Upper lobe of left lung (tissue), 6 donors: ENCODE results near the gene CGB3. TPM values are rescaled to one million over a fixed set of nuclear protein-coding genes. Genes with fewer than 3 reads are reported as not detected.
"Not testable (repeated sequence)": the region's sequence is repeated elsewhere in the genome, so short reads cannot be mapped to it uniquely, and the experiment has no call there.

ENCODE experiments used
- ATAC-seq, 2 donors: fragments of 200-7000 bp; cut with Tn5 transposase; one replicate each; pipeline ENCODE4 v1.9.1; 2022; ENCODE audit warnings: mild to moderate bottlenecking in 2 of 2, moderate library complexity in 2 of 2; ENCODE audit not compliant: low FRiP score in 2 of 2
- DNase-seq, 2 donors: peaks; one replicate each; pipeline ENCODE4 v3.0.0-alpha.2; 2019 to 2020
- H3K27ac ChIP-seq, 4 donors: fragments of 200-600 bp; sonication (generic); one replicate each; pipeline ENCODE4 v1.5.1; 2016 to 2019
- H3K27me3 ChIP-seq, 4 donors: fragments of 200-600 bp; sonication (generic); one replicate each; pipeline ENCODE4 v1.5.1; 2017 to 2019
- H3K36me3 ChIP-seq, 4 donors: fragments of 200-600 bp; sonication (generic); one replicate each; pipeline ENCODE4 v1.5.1; 2016 to 2019
- H3K4me1 ChIP-seq, 4 donors: fragments of 200-600 bp; sonication (generic); one replicate each; pipeline ENCODE4 v1.5.1; 2018 to 2019
- H3K4me3 ChIP-seq, 4 donors: fragments of 200-600 bp; sonication (generic); one replicate each; pipeline ENCODE4 v1.5.1; 2017 to 2019; ENCODE audit warnings: mild to moderate bottlenecking in 2 of 4, moderate library complexity in 1 of 4
- H3K9me3 ChIP-seq, 4 donors: fragments of 200-600 bp; sonication (generic); one replicate each; pipeline ENCODE4 v1.5.1; 2018 to 2019
- CTCF ChIP-seq, 6 experiments: fragments of 450-650 bp in 4 of 6; fragments of 200-600 bp in 2 of 6; sonication (generic) in 2 of 6; IDR thresholded peaks; one replicate each; pipeline ENCODE4 v1.5.1; 2016 to 2019; ENCODE audit warnings: antibody characterized with exemption in 6 of 6
- EP300 ChIP-seq, 4 donors: sonication (generic); formaldehyde crosslinking; IDR thresholded peaks; one replicate each; pipeline ENCODE4 v1.5.1; 2017; ENCODE audit warnings: antibody characterized with exemption in 4 of 4, control low read depth in 2 of 4
- POLR2A ChIP-seq, 4 donors: fragments of 450-650 bp; IDR thresholded peaks; one replicate each; pipeline ENCODE4 v1.5.1; 2016 to 2017; ENCODE audit warnings: antibody characterized with exemption in 4 of 4, mild to moderate bottlenecking in 2 of 4
- POLR2AphosphoS5 ChIP-seq, 2 donors: sonication (generic); formaldehyde crosslinking; IDR thresholded peaks; one replicate each; pipeline ENCODE4 v1.5.1; 2017; ENCODE audit warnings: antibody characterized with exemption in 2 of 2
- whole genome bisulfite sequencing, 2 donors: methylation state at CpG; one replicate each; pipeline ENCODE4 v1.1.5; 2017 to 2018; 5-methylcytosine and 5-hydroxymethylcytosine counted together
- total RNA-seq, 6 donors: library from RNA; depleted of rRNA in 4 of 6; stranded (reverse); fragments of >200 nt in 4 of 6; gene quantifications; one replicate each; pipeline versions ENCODE4 v1.1.0 to v1.2.1, GENCODE V29; 2016 to 2021
- donor health status: DM: no; HTN: no; CAD: no; lungs with moderate emphysema.
- donor health status: DM: no; HTN: yes; CAD: no; lungs with severe emphysema.

Gene CGB3
- total RNA-seq, 6 donors from 2014 or later, result not detected

DNA sequence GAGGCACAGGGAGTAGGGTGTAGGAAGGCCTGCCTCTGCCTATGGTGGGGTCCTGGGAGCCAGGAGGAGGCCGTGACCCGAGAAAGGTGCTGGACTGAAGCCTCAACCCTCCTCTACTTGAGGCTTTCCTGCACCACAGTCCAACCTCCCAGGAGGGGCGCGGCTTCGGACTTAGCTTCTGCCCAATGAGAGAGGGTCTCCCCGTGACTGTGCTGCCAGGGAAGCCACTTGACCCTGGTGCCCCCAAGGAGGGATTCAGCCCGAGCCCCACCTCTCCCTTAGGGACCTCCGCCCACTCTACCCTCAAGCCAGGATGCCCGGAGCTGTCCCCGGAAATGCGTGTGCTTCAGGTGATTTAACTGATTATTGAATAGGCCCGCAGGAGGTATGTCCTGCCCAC is 24.9 kb upstream of the CGB3 start, which contains the start of gene CGB8:
Gene CGB8, minus strand, starts transcription at position 101 of the 400 bp plus-strand sequence. CDS start 372 bp downstream, outside the sequence.
- H3K27me3 ChIP-seq, H3K4me1 ChIP-seq, DNase-seq, H3K36me3 ChIP-seq, ATAC-seq, H3K27ac ChIP-seq, H3K9me3 ChIP-seq, H3K4me3 ChIP-seq: not testable (repeated sequence)
- 72 to 80% methylated on average over 1 to 10 of the region's 12 CpGs for WGBS, 2 donors

DNA sequence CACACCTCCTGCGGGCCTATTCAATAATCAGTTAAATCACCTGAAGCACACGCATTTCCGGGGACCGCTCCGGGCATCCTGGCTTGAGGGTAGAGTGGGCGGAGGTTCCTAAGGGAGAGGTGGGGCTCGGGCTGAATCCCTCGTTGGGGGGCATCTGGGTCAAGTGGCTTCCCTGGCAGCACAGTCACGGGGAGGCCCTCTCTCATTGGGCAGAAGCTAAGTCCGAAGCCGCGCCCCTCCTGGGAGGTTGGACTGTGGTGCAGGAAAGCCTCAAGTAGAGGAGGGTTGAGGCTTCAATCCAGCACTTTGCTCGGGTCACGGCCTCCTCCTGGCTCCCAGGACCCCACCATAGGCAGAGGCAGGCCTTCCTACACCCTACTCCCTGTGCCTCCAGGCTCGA is 19.4 kb upstream of the CGB3 start, which contains the start of gene CGB5:
Gene CGB5, plus strand, starts transcription at position 301 of the 400 bp plus-strand sequence. CDS start 362 bp downstream, outside the sequence.
- H3K4me1 ChIP-seq, H3K9me3 ChIP-seq, H3K36me3 ChIP-seq, H3K27ac ChIP-seq, DNase-seq, H3K4me3 ChIP-seq, ATAC-seq, H3K27me3 ChIP-seq: not testable (repeated sequence)
- 80 to 83% methylated on average over 4 to 8 of the region's 15 CpGs for WGBS, 2 donors

- ATAC-seq, H3K27ac ChIP-seq, H3K4me3 ChIP-seq, H3K36me3 ChIP-seq, H3K9me3 ChIP-seq, H3K27me3 ChIP-seq, H3K4me1 ChIP-seq, DNase-seq: not testable (repeated sequence)
- WGBS, 2 donors, result 80 to 83% methylated on average over 4 of the region's 4 CpGs
Observed at GRCh38 chr19:49042666-49043065, 18.5 kb upstream of the CGB3 start.

- Histone ChIP-seq H3K9me3 (no peaks in the 10 kb centered on the region), H3K4me3 (no peak overlapping the region), H3K27me3 (no peaks in the 10 kb centered on the region), H3K27ac (no peak overlapping the region), H3K36me3 (no peaks in the 10 kb centered on the region), H3K4me1 (no peaks in the 10 kb centered on the region)
- TF ChIP-seq CTCF (IDR thresholded peaks at IDR 0.05) (no peak), POLR2AphosphoS5 (IDR thresholded peaks at IDR 0.05) (no peak), EP300 (IDR thresholded peaks at IDR 0.05) (no peak), POLR2A (IDR thresholded peaks at IDR 0.05) (no peak)
- DNase-seq (no peak), ATAC-seq (no peak)
- 70 to 80% methylated on average over 6 to 14 of the region's 17 CpGs for WGBS, 2 donors
Observed at GRCh38 chr19:49042177-49042576, 18.0 kb upstream of the CGB3 start.

DNA sequence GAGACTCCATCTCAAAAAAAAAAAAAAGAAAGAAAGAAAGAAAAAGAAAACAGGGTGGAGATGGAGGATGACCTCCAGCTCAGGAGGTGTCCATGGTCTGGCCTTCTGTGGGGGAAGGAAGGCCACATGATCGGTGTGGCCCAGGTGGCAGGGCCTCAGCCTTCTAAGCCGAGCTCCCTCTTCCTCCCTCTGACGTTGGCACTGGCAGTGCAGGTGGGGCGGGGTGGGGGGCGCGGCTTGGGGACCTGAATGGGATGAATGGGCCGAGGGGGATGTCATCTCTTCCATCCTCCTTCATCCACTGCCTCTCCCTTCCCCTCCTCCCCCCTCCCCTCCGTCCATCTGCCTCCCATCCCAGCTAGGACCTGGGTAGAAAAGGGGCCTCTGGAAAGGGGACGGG is 15.6 kb upstream of the CGB3 start:
- H3K9me3 ChIP-seq, DNase-seq, ATAC-seq, H3K36me3 ChIP-seq, H3K4me3 ChIP-seq, H3K27me3 ChIP-seq, H3K4me1 ChIP-seq, H3K27ac ChIP-seq: not testable (repeated sequence)
- 50 to 55% methylated on average over 8 to 9 of the region's 9 CpGs for WGBS, 2 donors

- not testable (repeated sequence) for ATAC-seq, H3K4me3 ChIP-seq, H3K36me3 ChIP-seq, DNase-seq, H3K9me3 ChIP-seq, H3K4me1 ChIP-seq, H3K27me3 ChIP-seq, H3K27ac ChIP-seq
- 86 to 89% methylated on average over 9 to 25 of the region's 26 CpGs for WGBS, 2 donors
Observed at GRCh38 chr19:49038557-49039276, 14.6 kb upstream of the CGB3 start.

GRCh38 chr19:49038111-49038510 is 14.0 kb upstream of the CGB3 start:
- H3K4me3 ChIP-seq, H3K4me1 ChIP-seq, ATAC-seq, H3K9me3 ChIP-seq, H3K27me3 ChIP-seq, H3K36me3 ChIP-seq, DNase-seq, H3K27ac ChIP-seq: not testable (repeated sequence)
- 88 to 94% methylated on average over 4 to 7 of the region's 8 CpGs for WGBS, 2 donors

GRCh38 chr19:49036815-49037214 is 12.7 kb upstream of the CGB3 start, which contains the start of gene CGB1:
Gene CGB1 (minus strand): TSS chr19:49036895. CDS start chr19:49036711, 184 bp downstream.
- H3K4me1 ChIP-seq, H3K9me3 ChIP-seq, ATAC-seq, H3K4me3 ChIP-seq, H3K36me3 ChIP-seq, DNase-seq, H3K27me3 ChIP-seq, H3K27ac ChIP-seq: not testable (repeated sequence)
- TF ChIP-seq CTCF (IDR thresholded peaks at IDR 0.05), result peak in 3 of 6 experiments; percentile 17 to 24 (median 20)
- WGBS, 2 donors, result 54 to 71% methylated on average over 12 to 18 of the region's 18 CpGs
